Activated effector memory CD4-positive, alpha-beta T cell treated with Interleukin-2 at 50 U/mL for 16 hours (primary cell): Measurements from ENCODE around the gene UBR4.

Experiments used
- DNase-seq: peaks from one replicate; pipeline ENCODE4 v3.0.0-alpha.2; 2020

The UBR4 gene

GRCh38 chr1:19032413-19032695, 177.7 kb downstream of the UBR4 start:
- no peak for DNase-seq

- DNase-seq, result no peak
Observed at GRCh38 chr1:19029191-19030085, 180.6 kb downstream of the UBR4 start.

- no peak for DNase-seq
Observed at GRCh38 chr1:19028546-19029129, 181.4 kb downstream of the UBR4 start.

- no peak for DNase-seq
Observed at GRCh38 chr1:19028110-19028509, 182.0 kb downstream of the UBR4 start.
